Sigmoid colon (tissue), 7 donors: ENCODE measurements around the gene HERPUD2. TPM values are rescaled to one million over a fixed set of nuclear protein-coding genes. Genes with fewer than 3 reads are reported as not detected.

Experiments used
- DNase-seq: peaks from one replicate; pipeline ENCODE4 v3.0.0-alpha.2; 2019
- H3K27ac ChIP-seq, 4 donors: fragments of 200-600 bp; sonication (generic); one replicate each; pipeline ENCODE4 v1.5.1; 2016 to 2019; ENCODE audit warnings: mild to moderate bottlenecking in 1 of 4
- H3K27me3 ChIP-seq, 3 donors: fragments of 200-600 bp; sonication (generic); one replicate each; pipeline ENCODE4 v1.5.1; 2019; ENCODE audit warnings: mild to moderate bottlenecking in 1 of 3
- H3K36me3 ChIP-seq, 4 donors: fragments of 200-600 bp; sonication (generic); one replicate each; pipeline ENCODE4 v1.5.1; 2016 to 2019
- H3K4me1 ChIP-seq, 4 donors: fragments of 200-600 bp; sonication (generic); one replicate each; pipeline ENCODE4 v1.5.1; 2017 to 2019
- H3K4me3 ChIP-seq, 4 donors: fragments of 200-600 bp; sonication (generic); one replicate each; pipeline ENCODE4 v1.5.1; 2017 to 2019; ENCODE audit warnings: mild to moderate bottlenecking in 2 of 4, moderate library complexity in 1 of 4
- H3K9me3 ChIP-seq, 4 donors: fragments of 200-600 bp in 3 of 4; sonication (generic) in 3 of 4; one replicate each; pipeline versions ENCODE4 v1.5.1 to v1.6.1; 2013 to 2019
- EP300 ChIP-seq, 4 donors: sonication (generic); formaldehyde crosslinking; IDR thresholded peaks; one replicate each; pipeline ENCODE4 v1.6.1; 2017; ENCODE audit warnings: antibody characterized with exemption in 4 of 4
- POLR2A ChIP-seq, 2 donors: fragments of 450-650 bp; IDR thresholded peaks; one replicate each; pipeline ENCODE4 v1.6.1; 2016; ENCODE audit warnings: antibody characterized with exemption in 2 of 2, mild to moderate bottlenecking in 2 of 2, moderate library complexity in 2 of 2
- POLR2AphosphoS5 ChIP-seq, 4 donors: sonication (generic); formaldehyde crosslinking; IDR thresholded peaks; one replicate each; pipeline ENCODE4 v1.6.1; 2017; ENCODE audit warnings: antibody characterized with exemption in 4 of 4
- WGBS, 2 donors: extraction: QIAGEN DNeasy Blood & Tissue Kit; methylation state at CpG; one replicate each; pipeline ENCODE4 v1.1.7; 2013; 5-methylcytosine and 5-hydroxymethylcytosine counted together
- intact Hi-C: fragments of 100-400 bp; cut with DNase I; formaldehyde crosslinking; loops from one replicate; pipeline ENCODE4 v1.15.1; 2023
- polyA plus RNA-seq, 3 donors: library from polyadenylated mRNA; stranded (reverse); fragments of 200-250 nt; gene quantifications; one replicate each; pipeline ENCODE4 v1.2.3, GENCODE V29; 2013
- total RNA-seq, 4 donors: library from RNA; depleted of rRNA; stranded (reverse); fragments of >200 nt; gene quantifications; one replicate each; pipeline ENCODE4 v1.1.0, GENCODE V29; 2016
- TF ChIP-seq, protein P1 (sequence below), 4 experiments: fragments of 450-650 bp in 3 of 4; fragments of 200-600 bp in 1 of 4; IDR thresholded peaks; one replicate each; pipeline ENCODE4 v1.5.1; 2016 to 2019; ENCODE audit warnings: antibody characterized with exemption in 4 of 4, mild to moderate bottlenecking in 3 of 4, moderate library complexity in 2 of 4
- donor health status: healthy with polysubstance abuse.
- donor health status: Bipolar disorder and iron deficiency.
- donor health status: healthy.

HERPUD2 gene
- total and polyA plus RNA-seq, 7 donors = 8.8 to 40.7 (median 21.7) TPM

DNA sequence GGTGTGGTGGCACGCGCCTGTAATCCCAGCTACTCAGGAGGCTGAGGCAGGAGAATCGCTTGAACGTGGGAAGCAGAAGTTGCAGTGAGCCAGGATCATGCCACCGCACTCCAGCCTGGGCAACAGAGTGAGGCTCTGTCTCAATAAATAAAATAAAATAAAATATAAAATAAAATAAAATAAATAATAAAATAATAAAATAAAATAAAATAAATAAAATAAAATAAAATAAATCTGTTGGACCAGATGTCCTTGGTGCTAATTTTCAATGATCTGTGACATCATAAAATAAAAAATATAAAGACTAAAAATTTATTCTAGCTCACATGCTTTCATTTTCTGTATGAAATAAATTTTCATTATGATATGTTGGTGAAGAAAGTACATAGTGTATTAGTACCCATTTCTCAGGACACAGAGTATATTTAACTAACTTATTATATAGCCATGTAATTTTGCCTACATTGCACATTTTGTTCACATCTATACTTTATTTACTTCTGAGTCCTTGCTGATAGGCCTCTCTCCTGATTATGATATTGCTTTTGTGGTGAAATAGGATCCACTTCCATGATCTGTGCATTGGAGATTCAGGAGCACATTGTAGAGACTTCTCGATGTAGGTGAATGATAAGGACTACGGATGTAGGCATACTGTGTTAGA lies 17.8 kb upstream of the HERPUD2 start:
- peaks cover 0 to 34% (median 17%) of the 10 kb centered on the region in 4 donors for H3K4me1 ChIP-seq
- H3K36me3 ChIP-seq = no peaks in the 10 kb centered on the region
- intact Hi-C loops = loop anchor here (10.0 kb wide), 1 partner anchor 582 kb away; no protein-coding TSS in a partner anchor
- H3K9me3 ChIP-seq = no peaks in the 10 kb centered on the region
- H3K4me3 ChIP-seq = no peak overlapping the region
- no peak overlapping the region for H3K27ac ChIP-seq
- H3K27me3 ChIP-seq = no peaks in the 10 kb centered on the region
- no peak for DNase-seq
- WGBS, 2 donors = 97% methylated on average over 7 of the region's 7 CpGs
- TF ChIP-seq POLR2AphosphoS5 (IDR thresholded peaks at IDR 0.05) (no peak), POLR2A (IDR thresholded peaks at IDR 0.05) (no peak), EP300 (IDR thresholded peaks at IDR 0.05) (no peak)
- TF ChIP-seq, protein P1, sequence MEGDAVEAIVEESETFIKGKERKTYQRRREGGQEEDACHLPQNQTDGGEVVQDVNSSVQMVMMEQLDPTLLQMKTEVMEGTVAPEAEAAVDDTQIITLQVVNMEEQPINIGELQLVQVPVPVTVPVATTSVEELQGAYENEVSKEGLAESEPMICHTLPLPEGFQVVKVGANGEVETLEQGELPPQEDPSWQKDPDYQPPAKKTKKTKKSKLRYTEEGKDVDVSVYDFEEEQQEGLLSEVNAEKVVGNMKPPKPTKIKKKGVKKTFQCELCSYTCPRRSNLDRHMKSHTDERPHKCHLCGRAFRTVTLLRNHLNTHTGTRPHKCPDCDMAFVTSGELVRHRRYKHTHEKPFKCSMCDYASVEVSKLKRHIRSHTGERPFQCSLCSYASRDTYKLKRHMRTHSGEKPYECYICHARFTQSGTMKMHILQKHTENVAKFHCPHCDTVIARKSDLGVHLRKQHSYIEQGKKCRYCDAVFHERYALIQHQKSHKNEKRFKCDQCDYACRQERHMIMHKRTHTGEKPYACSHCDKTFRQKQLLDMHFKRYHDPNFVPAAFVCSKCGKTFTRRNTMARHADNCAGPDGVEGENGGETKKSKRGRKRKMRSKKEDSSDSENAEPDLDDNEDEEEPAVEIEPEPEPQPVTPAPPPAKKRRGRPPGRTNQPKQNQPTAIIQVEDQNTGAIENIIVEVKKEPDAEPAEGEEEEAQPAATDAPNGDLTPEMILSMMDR (IDR thresholded peaks at IDR 0.05) = no peak

DNA sequence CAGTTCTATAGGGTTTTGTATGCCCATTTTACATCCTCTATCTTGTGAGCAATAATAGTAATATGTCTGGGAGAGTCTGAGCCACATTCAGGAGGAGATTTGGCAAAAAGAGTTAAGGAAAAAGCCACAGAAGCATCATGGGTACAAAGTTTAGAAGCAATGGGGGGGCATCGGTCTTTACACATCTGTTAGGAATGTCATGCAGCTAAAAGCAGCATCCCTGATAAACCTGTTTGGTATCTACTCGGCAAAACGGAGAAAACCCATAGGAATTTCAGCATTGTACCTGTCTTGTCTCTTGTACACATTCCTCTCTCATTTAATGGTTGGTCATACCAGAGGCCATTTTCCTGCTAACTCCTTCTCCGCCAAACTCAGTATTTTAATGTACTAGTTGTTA lies 12.5 kb upstream of the HERPUD2 start:
- Histone ChIP-seq H3K27me3 (no peaks in the 10 kb centered on the region), H3K9me3 (no peaks in the 10 kb centered on the region), H3K27ac (no peak overlapping the region), H3K36me3 (no peaks in the 10 kb centered on the region), H3K4me3 (no peak overlapping the region), H3K4me1 (peaks cover 0 to 9% (median 3%) of the 10 kb centered on the region in 4 donors)
- TF ChIP-seq EP300 (IDR thresholded peaks at IDR 0.05) (no peak), POLR2AphosphoS5 (IDR thresholded peaks at IDR 0.05) (no peak)
- TF ChIP-seq, protein P1 (IDR thresholded peaks at IDR 0.05) = no peak
- no peak for DNase-seq
- intact Hi-C loops = loop anchor here (5.0 kb wide), 1 partner anchor 270 kb away; no protein-coding TSS in a partner anchor
- WGBS, 2 donors = 59 to 75% methylated on average over 4 of the region's 4 CpGs

DNA sequence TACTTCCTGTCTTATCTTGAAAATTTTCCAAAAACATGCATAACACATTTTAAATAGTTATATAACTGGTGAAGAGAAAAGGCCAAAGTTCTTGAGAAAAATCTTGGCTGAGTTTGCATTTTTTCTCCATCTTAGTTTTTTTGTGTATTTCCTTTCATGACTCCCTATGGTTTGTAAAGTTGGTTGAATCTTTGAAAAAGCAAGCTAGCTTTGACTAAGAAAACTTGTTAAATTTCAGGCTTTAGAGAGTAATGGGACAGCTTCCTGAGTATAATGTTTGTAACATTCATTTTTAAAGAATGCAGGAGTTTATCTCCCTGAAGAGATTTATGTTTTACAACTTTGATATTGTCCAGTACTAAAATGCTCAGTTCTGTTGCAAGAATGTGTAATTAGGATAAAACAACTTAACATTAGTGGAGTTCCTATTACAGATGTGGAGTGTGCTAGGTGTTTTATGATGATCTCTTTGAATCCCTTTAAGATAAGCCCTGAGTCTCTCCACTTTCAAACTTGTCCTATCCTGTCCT lies 11.1 kb upstream of the HERPUD2 start:
- peaks cover 0 to 9% (median 3%) of the 10 kb centered on the region in 4 donors for H3K4me1 ChIP-seq
- H3K27ac ChIP-seq = no peak overlapping the region
- no peaks in the 10 kb centered on the region for H3K36me3 ChIP-seq
- intact Hi-C loops = loop anchor here (5.0 kb wide), 1 partner anchor 271 kb away; no protein-coding TSS in a partner anchor
- H3K9me3 ChIP-seq = no peaks in the 10 kb centered on the region
- TF ChIP-seq EP300 (IDR thresholded peaks at IDR 0.05) (no peak), POLR2AphosphoS5 (IDR thresholded peaks at IDR 0.05) (no peak), POLR2A (IDR thresholded peaks at IDR 0.05) (no peak)
- TF ChIP-seq, protein P1 (IDR thresholded peaks at IDR 0.05) = no peak
- no peak for DNase-seq
- no peak overlapping the region for H3K4me3 ChIP-seq
- no peaks in the 10 kb centered on the region for H3K27me3 ChIP-seq

DNA sequence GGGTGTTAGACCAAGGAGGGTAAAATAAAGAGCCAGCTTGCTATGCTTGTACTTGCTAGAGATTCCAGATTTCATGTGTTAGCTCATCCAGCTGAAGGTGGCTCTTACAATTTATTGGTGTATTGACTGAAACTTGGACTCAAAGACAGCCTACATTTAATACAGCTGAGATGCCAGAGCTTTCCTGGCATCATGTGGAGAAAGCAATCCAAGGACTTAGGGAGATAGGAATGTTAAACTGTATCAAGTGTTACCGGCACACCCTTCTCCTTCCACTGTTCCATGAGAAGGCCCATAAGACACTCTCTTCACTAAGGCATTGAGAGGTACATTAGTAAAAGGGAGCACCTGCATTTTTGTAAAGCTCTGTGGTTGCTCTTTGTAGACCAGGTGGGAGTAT lies 9.3 kb upstream of the HERPUD2 start:
- WGBS, 2 donors = 91 to 98% methylated on average over 1 of the region's 1 CpG
- H3K27me3 ChIP-seq = no peaks in the 10 kb centered on the region

More for the DNA sequence above, 9.3 kb upstream of the HERPUD2 start:
- no peak for DNase-seq
- intact Hi-C loops = no loop called here
- no peak overlapping the region for H3K4me3 ChIP-seq
- H3K36me3 ChIP-seq = no peaks in the 10 kb centered on the region
- TF ChIP-seq POLR2A (IDR thresholded peaks at IDR 0.05) = no peak
- TF ChIP-seq, protein P1 (IDR thresholded peaks at IDR 0.05) = no peak
- no peak for TF ChIP-seq EP300 (IDR thresholded peaks at IDR 0.05)
- no peak for TF ChIP-seq POLR2AphosphoS5 (IDR thresholded peaks at IDR 0.05)
- peaks cover 0 to under 1% (median 0%) of the 10 kb centered on the region in 4 donors for H3K4me1 ChIP-seq
- H3K27ac ChIP-seq = no peak overlapping the region
- no peaks in the 10 kb centered on the region for H3K9me3 ChIP-seq
